ENCODE results near the gene PAX3.

The PAX3 gene

DNA sequence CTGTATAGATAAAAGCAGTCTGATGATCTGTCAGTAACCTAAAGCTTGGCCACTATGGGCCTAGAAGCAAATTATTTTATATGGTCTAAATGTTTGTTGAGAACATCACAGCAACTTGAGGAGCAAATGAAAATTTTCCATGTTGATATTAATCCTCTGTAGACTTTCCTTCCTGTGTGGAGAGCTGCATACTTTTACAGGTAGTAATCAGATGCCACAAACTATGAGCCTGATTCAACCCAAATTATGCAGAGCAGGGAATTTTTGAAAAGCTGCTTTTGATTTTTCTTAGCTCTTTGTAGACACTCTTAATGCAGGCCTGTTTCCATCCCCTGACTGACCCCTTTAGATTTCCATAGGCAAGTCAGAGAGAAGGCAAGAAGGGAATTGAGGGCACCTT, 17.3 kb downstream of the PAX3 start:
- H3K9ac ChIP-seq (ENCODE audit: low read depth, low read length) = no peak overlapping the region
- no peaks in the 10 kb centered on the region for H3K9me3 ChIP-seq (ENCODE audit: control insufficient read depth, insufficient read depth, low read length)
- H3K36me3 ChIP-seq (ENCODE audit: insufficient read depth, low read length) = no peaks in the 10 kb centered on the region
- H3K4me1 ChIP-seq (ENCODE audit: insufficient read depth, low read length) = peaks cover 4% of the 10 kb centered on the region; the same call in 1 of the 2 replicates

DNA sequence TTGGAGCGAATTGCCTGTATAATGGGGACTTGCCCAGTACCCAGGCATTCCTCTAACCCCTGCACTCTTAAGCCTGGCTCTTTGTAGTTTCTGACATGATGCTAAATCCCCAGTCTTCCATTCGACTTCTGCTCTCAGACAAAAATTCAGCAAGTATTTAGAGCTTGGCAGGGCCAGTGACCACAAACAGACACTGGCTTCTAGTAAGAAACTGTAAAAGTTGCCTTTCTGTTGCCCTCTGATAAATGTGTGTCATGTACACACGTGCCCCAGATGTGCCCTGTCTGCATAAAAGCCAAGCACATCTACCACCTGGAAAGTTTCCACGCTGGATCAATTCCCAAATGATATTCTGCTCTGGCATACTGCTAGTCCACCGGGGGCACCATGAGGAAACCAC, 18.0 kb downstream of the PAX3 start:
- Histone ChIP-seq H3K9me3 (ENCODE audit: control insufficient read depth, insufficient read depth, low read length) (no peaks in the 10 kb centered on the region), H3K36me3 (ENCODE audit: insufficient read depth, low read length) (no peaks in the 10 kb centered on the region), H3K4me1 (ENCODE audit: insufficient read depth, low read length) (peaks cover 4% of the 10 kb centered on the region; the same call in 1 of the 2 replicates), H3K9ac (ENCODE audit: low read depth, low read length) (no peak overlapping the region)

DNA sequence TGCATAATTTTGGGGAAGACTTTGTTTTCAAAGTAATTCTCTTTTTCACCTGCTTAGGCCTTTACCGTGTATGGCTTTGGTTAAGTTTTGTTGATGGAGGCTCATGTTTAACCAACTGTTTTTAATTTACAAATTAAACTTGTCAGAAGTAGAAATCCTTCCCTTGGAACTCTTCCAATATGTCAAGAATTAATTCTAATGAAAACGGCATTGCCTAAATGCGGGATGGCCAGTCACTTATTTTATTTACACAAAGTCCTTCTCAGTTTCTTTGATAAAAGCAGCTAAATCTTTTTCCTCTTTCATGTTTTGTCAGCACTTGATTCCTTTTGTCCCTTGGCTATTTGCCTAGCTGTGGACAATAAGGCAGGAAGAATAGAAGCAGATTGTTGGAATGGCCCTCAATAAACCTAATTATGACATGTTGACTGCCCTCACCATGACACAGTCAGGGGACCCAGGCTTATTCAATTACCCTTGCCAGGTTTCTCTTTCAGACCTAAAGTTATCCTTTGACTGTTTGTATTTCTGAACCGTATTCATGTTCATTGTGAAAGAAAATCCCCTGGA, 26.3 kb downstream of the PAX3 start:
- peaks cover 21% of the 10 kb centered on the region for H3K4me1 ChIP-seq (ENCODE audit: insufficient read depth, low read length)

DNA sequence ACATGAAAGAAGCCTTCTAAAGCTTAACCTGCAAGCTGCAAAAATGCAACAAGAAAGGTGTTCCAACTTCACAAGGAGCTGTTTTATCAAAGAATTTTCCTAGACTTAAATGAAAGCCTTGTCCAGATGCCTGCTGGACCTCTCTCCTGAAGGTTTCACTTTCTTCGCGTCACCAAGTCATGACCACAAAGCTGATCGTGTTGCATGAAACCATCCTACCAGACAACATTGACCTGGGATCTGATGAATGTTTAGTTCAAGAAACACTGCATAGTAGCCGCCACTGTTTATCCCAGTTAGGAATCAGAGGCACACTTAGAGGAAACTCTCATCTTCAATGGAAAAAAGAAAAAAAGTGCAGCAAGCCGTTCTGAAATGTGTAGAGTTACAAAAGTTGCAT, 26.9 kb downstream of the PAX3 start:
- Histone ChIP-seq H3K4me1 (ENCODE audit: insufficient read depth, low read length) (peaks cover 21% of the 10 kb centered on the region), H3K9ac (ENCODE audit: low read depth, low read length) (no peak overlapping the region), H3K9me3 (ENCODE audit: control insufficient read depth, insufficient read depth, low read length) (no peaks in the 10 kb centered on the region), H3K36me3 (ENCODE audit: insufficient read depth, low read length) (no peaks in the 10 kb centered on the region)

More for the DNA sequence above, 26.3 kb downstream of the PAX3 start:
- Histone ChIP-seq H3K9ac (ENCODE audit: low read depth, low read length) (no peak overlapping the region), H3K36me3 (ENCODE audit: insufficient read depth, low read length) (no peaks in the 10 kb centered on the region), H3K9me3 (ENCODE audit: control insufficient read depth, insufficient read depth, low read length) (no peaks in the 10 kb centered on the region)

DNA sequence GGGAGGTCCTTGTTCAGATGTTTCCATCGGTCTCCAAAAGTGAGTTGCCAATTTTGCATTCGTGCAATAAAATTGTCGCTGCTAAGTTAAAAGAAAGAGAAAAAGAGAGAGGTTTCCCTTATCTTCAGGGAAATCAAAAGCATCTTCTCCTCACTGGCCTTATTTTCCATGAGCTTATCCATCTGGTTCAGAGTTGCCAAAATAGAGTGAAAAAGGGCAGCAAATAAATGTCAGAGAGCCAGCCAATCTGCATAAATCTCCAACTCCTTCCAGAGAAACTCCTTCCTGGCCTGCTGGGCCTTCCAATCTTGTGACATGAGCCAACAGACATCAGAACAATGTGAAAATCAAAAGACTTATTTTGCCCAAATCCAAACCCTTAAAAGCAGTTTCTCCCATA, 28.4 kb downstream of the PAX3 start:
- Histone ChIP-seq H3K9ac (ENCODE audit: low read depth, low read length) (no peak overlapping the region), H3K4me1 (ENCODE audit: insufficient read depth, low read length) (peaks cover 21% of the 10 kb centered on the region), H3K9me3 (ENCODE audit: control insufficient read depth, insufficient read depth, low read length) (no peaks in the 10 kb centered on the region), H3K36me3 (ENCODE audit: insufficient read depth, low read length) (no peaks in the 10 kb centered on the region)

DNA sequence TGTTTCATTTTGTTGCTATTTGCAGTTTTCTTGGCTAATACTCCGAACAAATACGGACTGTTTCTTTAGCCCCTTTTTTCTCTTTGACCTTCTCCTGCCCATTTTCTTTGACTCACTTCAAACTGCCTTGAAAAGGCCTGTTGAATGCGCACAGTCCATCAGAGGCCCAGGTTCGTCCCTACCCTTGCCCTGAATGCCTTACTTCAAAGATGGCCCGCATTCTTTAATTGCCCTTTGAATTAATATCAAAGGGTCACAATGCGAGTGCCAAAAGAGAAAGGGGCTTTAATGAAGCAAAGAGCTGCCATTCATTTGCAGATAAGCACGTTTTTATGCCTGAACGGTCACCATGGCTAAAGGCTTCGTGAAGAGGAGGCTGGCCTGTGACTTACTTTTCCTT, 29.7 kb downstream of the PAX3 start:
- no peaks in the 10 kb centered on the region for H3K9me3 ChIP-seq (ENCODE audit: control insufficient read depth, insufficient read depth, low read length)
- peaks cover 21% of the 10 kb centered on the region for H3K4me1 ChIP-seq (ENCODE audit: insufficient read depth, low read length)
- no peaks in the 10 kb centered on the region for H3K36me3 ChIP-seq (ENCODE audit: insufficient read depth, low read length)
- no peak overlapping the region; the same call in 1 of the 2 replicates for H3K9ac ChIP-seq (ENCODE audit: low read depth, low read length)

DNA sequence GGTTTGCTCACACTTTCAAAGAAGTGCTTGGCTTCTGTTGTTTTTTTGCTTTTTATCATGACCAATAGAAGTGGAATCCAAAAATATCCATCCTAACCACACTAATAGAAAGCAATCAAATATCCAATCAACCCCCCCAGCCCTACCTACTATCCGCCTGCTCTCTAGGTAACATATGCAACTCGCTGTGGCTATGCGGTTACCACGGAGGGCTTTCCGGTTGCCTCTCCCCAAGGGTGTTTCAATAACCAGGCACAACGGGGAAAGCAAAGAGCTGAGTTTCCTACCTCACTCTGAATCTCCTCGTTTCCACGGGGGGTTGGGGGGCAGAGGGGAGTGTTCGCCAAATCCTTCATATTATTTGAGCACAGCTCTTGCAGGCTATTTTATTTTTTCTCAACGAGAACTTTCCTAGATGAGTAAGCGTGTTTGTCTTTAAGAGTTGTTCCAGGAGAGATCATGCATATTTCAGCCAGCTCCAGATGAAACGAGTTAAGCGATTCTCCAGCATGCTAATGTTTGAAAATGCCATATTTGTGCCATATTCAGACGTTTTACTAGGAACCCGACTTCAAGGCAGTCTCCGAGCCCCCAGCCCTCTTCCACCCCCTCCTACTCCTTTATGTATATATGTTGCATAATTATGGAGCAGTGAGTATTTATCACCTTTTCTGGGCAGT, 30.3 kb downstream of the PAX3 start:
- H3K9ac ChIP-seq (ENCODE audit: low read depth, low read length) = peak overlapping the region; percentile 22; the same call in 1 of the 2 replicates
- H3K9me3 ChIP-seq (ENCODE audit: control insufficient read depth, insufficient read depth, low read length) = no peaks in the 10 kb centered on the region
- no peaks in the 10 kb centered on the region for H3K36me3 ChIP-seq (ENCODE audit: insufficient read depth, low read length)
- peaks cover 21% of the 10 kb centered on the region for H3K4me1 ChIP-seq (ENCODE audit: insufficient read depth, low read length)

DNA sequence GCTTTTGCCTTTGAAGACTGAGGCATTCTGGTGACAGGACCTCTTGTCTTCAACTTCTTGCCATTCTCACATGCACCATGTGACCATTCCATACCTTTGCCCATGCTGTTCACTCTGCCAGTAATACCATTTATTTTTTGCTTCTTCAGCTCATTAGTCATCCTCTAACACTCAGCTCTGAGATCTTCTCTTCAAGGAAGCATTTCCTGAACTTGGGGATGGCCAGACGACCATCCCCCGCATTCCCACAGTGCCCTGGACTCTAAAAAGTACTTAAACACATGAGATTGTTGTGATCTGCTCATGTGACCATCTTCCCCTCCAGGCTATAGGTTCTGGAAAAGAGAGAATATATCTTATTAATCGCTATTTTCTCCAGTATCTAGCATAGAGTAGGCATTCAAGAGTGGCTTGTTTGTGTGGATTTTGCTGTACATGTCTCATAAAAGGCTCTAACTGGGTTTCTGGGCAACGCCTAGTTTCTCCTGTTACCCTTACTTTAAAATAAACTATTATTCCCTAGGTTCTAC, 33.9 kb downstream of the PAX3 start:
- Histone ChIP-seq H3K4me1 (ENCODE audit: insufficient read depth, low read length) (peaks cover 17% of the 10 kb centered on the region), H3K9ac (ENCODE audit: low read depth, low read length) (no peak overlapping the region), H3K36me3 (ENCODE audit: insufficient read depth, low read length) (no peaks in the 10 kb centered on the region), H3K9me3 (ENCODE audit: control insufficient read depth, insufficient read depth, low read length) (no peaks in the 10 kb centered on the region)

DNA sequence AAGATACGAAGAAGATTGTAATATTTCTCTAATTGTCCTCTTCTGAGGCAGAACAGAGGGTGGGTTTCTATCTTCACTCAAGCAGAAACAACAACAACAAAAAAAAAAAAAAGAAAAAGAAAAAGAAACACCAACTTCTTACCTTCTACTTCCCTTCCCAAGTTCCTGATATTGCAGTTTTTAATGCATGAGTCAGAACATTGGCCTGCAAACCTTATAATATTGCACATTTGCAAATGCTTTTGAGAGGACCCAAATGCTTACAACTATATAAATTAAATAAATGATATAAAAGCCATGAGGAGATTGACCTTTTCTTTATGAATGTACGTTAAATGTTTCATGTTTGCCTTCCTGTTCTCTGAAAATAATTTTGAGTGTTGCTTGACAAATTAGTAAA, 37.3 kb downstream of the PAX3 start:
- H3K4me1 ChIP-seq (ENCODE audit: insufficient read depth, low read length) = peaks cover 11% of the 10 kb centered on the region
- H3K36me3 ChIP-seq (ENCODE audit: insufficient read depth, low read length) = no peaks in the 10 kb centered on the region
- no peaks in the 10 kb centered on the region for H3K9me3 ChIP-seq (ENCODE audit: control insufficient read depth, insufficient read depth, low read length)
- H3K9ac ChIP-seq (ENCODE audit: low read depth, low read length) = no peak overlapping the region

DNA sequence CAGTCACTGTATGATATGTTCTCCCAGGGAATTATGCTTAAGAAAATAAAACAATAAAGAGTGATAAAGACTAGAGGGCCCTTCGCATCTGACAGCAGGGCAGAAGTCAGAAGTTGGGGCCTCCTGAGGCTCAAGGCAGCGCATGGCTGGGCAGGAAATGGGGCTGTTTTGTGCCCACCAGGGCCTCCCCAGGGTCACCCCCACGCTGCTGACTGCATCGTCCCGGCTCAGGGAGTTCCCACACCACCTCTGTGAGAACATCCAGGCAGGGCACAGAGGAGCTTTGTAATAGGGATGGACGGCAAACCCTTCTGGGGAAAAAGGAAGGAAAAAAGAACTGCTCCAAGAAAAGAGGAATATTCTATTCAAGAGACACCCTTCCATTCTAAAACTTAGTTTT, 41.2 kb downstream of the PAX3 start:
- Histone ChIP-seq H3K9ac (ENCODE audit: low read depth, low read length) (no peak overlapping the region), H3K36me3 (ENCODE audit: insufficient read depth, low read length) (no peaks in the 10 kb centered on the region), H3K4me1 (ENCODE audit: insufficient read depth, low read length) (peaks cover 14% of the 10 kb centered on the region), H3K9me3 (ENCODE audit: control insufficient read depth, insufficient read depth, low read length) (no peaks in the 10 kb centered on the region)

DNA sequence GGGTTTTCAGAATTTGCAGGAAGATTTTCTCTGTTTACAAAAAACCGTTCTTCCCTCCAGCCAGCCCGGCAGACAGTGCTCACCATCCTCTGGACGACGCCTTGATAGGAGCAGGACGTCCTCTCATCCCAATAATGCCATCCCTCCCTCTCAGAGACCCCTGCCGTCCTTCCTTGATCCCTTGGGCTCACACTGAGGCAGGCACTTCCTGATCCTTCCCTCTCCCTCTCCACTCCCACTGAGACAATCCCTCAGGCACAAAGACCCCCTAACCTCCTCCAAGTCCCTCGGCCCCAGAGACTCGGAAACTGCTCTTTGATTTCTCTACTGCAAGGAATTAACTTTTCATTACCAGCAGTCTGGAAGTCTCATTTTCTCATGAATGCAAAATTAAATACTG, 42.5 kb downstream of the PAX3 start:
- H3K9me3 ChIP-seq (ENCODE audit: control insufficient read depth, insufficient read depth, low read length) = no peaks in the 10 kb centered on the region
- H3K9ac ChIP-seq (ENCODE audit: low read depth, low read length) = no peak overlapping the region
- H3K4me1 ChIP-seq (ENCODE audit: insufficient read depth, low read length) = peaks cover 14% of the 10 kb centered on the region
- no peaks in the 10 kb centered on the region for H3K36me3 ChIP-seq (ENCODE audit: insufficient read depth, low read length)

DNA sequence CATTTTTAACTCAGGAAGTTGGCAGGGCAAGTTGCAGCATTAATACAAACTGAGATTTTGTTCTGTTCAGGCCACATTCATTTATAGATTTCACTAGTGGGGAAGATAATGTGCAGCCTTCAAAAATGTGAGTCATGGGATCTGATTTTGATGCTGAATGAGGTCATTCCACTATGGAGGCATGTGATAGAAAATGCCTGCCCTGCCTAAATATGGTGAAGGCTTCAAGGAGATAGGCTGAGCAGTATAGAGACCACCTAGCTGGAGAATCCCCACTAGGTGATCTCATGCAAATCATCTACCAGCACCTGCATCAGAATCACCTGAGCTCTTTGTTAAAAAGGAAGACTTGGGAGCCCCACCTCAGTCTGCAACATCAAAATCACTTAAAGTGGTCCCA, 43.7 kb downstream of the PAX3 start:
- Histone ChIP-seq H3K4me1 (ENCODE audit: insufficient read depth, low read length) (peaks cover 14% of the 10 kb centered on the region), H3K9me3 (ENCODE audit: control insufficient read depth, insufficient read depth, low read length) (no peaks in the 10 kb centered on the region), H3K9ac (ENCODE audit: low read depth, low read length) (no peak overlapping the region), H3K36me3 (ENCODE audit: insufficient read depth, low read length) (no peaks in the 10 kb centered on the region)

DNA sequence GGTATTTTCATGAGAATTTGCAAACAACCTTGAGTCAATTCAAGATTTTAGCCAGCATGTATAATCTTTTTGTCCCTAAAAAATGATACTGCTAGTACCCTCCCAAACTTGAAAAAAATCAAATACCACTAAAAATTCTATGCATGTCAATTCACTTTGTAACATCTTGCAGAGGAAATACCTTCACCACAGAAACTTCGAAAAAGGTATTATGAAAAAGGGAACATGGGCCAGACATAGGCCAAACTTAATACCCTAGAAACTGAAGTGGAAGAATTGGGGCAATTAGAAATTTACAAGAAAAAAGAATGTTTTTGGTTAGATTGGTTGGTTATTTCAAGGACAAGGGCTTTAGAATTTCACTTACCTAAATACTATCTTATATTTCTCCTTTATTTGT, 48.5 kb downstream of the PAX3 start:
- H3K36me3 ChIP-seq (ENCODE audit: insufficient read depth, low read length) = no peaks in the 10 kb centered on the region
- no peaks in the 10 kb centered on the region for H3K9me3 ChIP-seq (ENCODE audit: control insufficient read depth, insufficient read depth, low read length)
- no peak overlapping the region for H3K9ac ChIP-seq (ENCODE audit: low read depth, low read length)
- H3K4me1 ChIP-seq (ENCODE audit: insufficient read depth, low read length) = no peaks in the 10 kb centered on the region

DNA sequence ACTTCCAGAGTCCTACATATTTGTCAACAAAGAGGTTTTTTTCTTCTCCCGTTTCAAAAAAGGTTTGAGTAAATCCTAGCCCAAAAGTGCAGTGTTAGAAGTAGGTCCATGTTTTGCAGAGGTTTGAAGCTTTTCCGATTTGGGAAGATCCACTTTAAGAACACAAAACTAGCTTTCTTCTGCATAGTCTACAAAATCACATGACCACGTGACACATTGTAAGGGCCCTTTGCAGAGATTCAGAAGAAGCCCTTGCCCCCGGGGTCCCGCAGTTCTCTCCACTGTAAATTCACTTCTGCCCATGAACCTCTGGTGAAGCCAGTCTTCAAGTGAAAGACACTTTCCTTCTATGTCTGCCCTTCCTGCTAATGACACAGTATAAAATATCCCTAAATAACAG, 49.4 kb downstream of the PAX3 start:
- Histone ChIP-seq H3K36me3 (ENCODE audit: insufficient read depth, low read length) (no peaks in the 10 kb centered on the region), H3K9ac (ENCODE audit: low read depth, low read length) (no peak overlapping the region), H3K9me3 (ENCODE audit: control insufficient read depth, insufficient read depth, low read length) (no peaks in the 10 kb centered on the region), H3K4me1 (ENCODE audit: insufficient read depth, low read length) (no peaks in the 10 kb centered on the region)

DNA sequence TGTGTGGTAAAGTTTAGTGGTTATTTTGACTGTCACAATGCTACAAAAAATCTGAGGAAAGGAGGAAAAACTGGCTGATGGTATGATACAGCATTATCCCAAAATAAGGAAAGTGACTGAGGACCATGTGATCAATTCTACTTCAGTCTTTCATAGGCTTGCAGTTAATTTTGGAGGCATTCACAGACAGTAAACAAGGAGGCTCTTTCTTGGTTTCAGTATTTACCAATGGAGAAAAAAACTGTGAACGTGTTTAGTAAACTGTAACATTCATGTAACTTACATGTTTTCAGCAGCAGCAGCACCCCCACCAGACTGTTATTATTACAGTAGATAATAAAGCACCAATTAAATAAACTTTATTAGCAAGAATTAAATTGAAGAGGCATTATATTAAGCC, 50.0 kb downstream of the PAX3 start:
- Histone ChIP-seq H3K4me1 (ENCODE audit: insufficient read depth, low read length) (no peaks in the 10 kb centered on the region), H3K36me3 (ENCODE audit: insufficient read depth, low read length) (no peaks in the 10 kb centered on the region), H3K9ac (ENCODE audit: low read depth, low read length) (no peak overlapping the region), H3K9me3 (ENCODE audit: control insufficient read depth, insufficient read depth, low read length) (no peaks in the 10 kb centered on the region)

Data from ES-I3 (cell line).